HEK293 (cell line): ENCODE results near the gene OMA1.

ENCODE experiments used
- CTCF ChIA-PET: fragments of 350-600 bp; formaldehyde crosslinking; extraction: SDS; loops from one replicate; lab custom pipeline; 2021; ENCODE audit warnings: antibody characterized with exemption; lab: Yijun Ruan, JAX
- POLR2A ChIA-PET: fragments of 300-600 bp; formaldehyde crosslinking; extraction: SDS; loops from one replicate; lab custom pipeline; 2020; ENCODE audit warnings: antibody characterized with exemption, inconsistent platforms; lab: Yijun Ruan, JAX
- H3K27ac ChIP-seq: fragments of 200-500 bp; sonication (Bioruptor generic); 2 replicates; pipeline ENCODE4 v1.5.1; 2014; ENCODE audit warnings: low read depth, low read length, control low read depth, inconsistent platforms; ENCODE audit errors: extremely low read depth
- H3K36me3 ChIP-seq, 2 experiments: fragments of 200-500 bp in 1 of 2; sonication (Bioruptor generic) in 1 of 2; 1 replicate in 1 of 2; 2 replicates in 1 of 2; pipeline ENCODE4 v1.5.1; 2014 to 2017; ENCODE audit warnings: inconsistent platforms in 2 of 2, low read length in 2 of 2; ENCODE audit not compliant: control insufficient read depth in 2 of 2, insufficient read depth in 1 of 2
- H3K4me1 ChIP-seq: fragments of 200-500 bp; sonication (Bioruptor generic); 2 replicates; pipeline ENCODE4 v1.5.1; 2014; ENCODE audit warnings: mild to moderate bottlenecking, low read length, inconsistent platforms; ENCODE audit not compliant: control insufficient read depth, insufficient read depth
- H3K4me3 ChIP-seq: 2 replicates; pipeline ENCODE4 v1.5.1; 2011; ENCODE audit warnings: low read depth, mild to moderate bottlenecking, control low read depth, low read length, moderate library complexity
- H3K9me3 ChIP-seq: fragments of 200-500 bp; sonication (Bioruptor generic); 2 replicates; pipeline ENCODE4 v1.5.1; 2014; ENCODE audit warnings: low read depth, low read length, inconsistent platforms; ENCODE audit not compliant: control insufficient read depth, insufficient read depth
- OSR2 ChIP-seq: fragments of 450-650 bp; formaldehyde crosslinking; IDR thresholded peaks from 2 replicates; pipeline ENCODE4 v1.5.1; 2016; ENCODE audit warnings: missing biosample characterization, missing genetic modification characterization
- REPIN1 ChIP-seq: fragments of 450-650 bp; formaldehyde crosslinking; IDR thresholded peaks from 2 replicates; pipeline ENCODE4 v1.5.1; 2017; ENCODE audit warnings: missing biosample characterization, missing genetic modification characterization, low read depth
- TRIM28 ChIP-seq: IDR thresholded peaks from 2 replicates; pipeline ENCODE4 v1.6.1; 2011; ENCODE audit warnings: low read length, control low read depth, borderline replicate concordance
- ZBTB1 ChIP-seq: fragments of 450-650 bp; formaldehyde crosslinking; IDR thresholded peaks from 2 replicates; pipeline ENCODE4 v1.5.1; 2016; ENCODE audit warnings: missing biosample characterization, missing genetic modification characterization
- ZBTB20 ChIP-seq: fragments of 450-650 bp; formaldehyde crosslinking; IDR thresholded peaks from 2 replicates; pipeline ENCODE4 v1.5.1; 2016; ENCODE audit warnings: missing biosample characterization, missing genetic modification characterization
- ZNF138 ChIP-seq: fragments of 450-650 bp; formaldehyde crosslinking; IDR thresholded peaks from 2 replicates; pipeline ENCODE4 v1.5.1; 2016; ENCODE audit warnings: missing biosample characterization, missing genetic modification characterization, borderline replicate concordance
- ZNF223 ChIP-seq: fragments of 450-650 bp; formaldehyde crosslinking; IDR thresholded peaks from 2 replicates; pipeline ENCODE4 v1.5.1; 2016; ENCODE audit warnings: missing biosample characterization, missing genetic modification characterization
- ZNF48 ChIP-seq: fragments of 450-650 bp; formaldehyde crosslinking; IDR thresholded peaks from 2 replicates; pipeline ENCODE4 v1.5.1; 2016; ENCODE audit warnings: missing biosample characterization, missing genetic modification characterization
- ZNF548 ChIP-seq: fragments of 450-650 bp; formaldehyde crosslinking; IDR thresholded peaks from 2 replicates; pipeline ENCODE4 v1.5.1; 2016; ENCODE audit warnings: missing biosample characterization, missing genetic modification characterization
- ZNF76 ChIP-seq: fragments of 450-650 bp; formaldehyde crosslinking; IDR thresholded peaks from 2 replicates; pipeline ENCODE4; 2016; ENCODE audit warnings: low read depth, missing biosample characterization, missing genetic modification characterization, borderline replicate concordance
- TF ChIP-seq, protein P1 (sequence below): fragments of 450-650 bp; IDR thresholded peaks from 2 replicates; pipeline ENCODE4 v1.5.1; 2018; ENCODE audit warnings: missing biosample characterization, mild to moderate bottlenecking, missing genetic modification characterization
- TF ChIP-seq, protein P2 (sequence below): fragments of 450-650 bp; formaldehyde crosslinking; IDR thresholded peaks from 2 replicates; pipeline ENCODE4 v1.5.1; 2016; ENCODE audit warnings: missing biosample characterization, missing genetic modification characterization
- TF ChIP-seq, protein P3 (sequence below): fragments of 450-650 bp; formaldehyde crosslinking; IDR thresholded peaks from 2 replicates; pipeline ENCODE4 v1.5.1; 2016; ENCODE audit warnings: missing biosample characterization, missing genetic modification characterization
- TF ChIP-seq, protein P4 (sequence below): fragments of 450-650 bp; formaldehyde crosslinking; IDR thresholded peaks from 2 replicates; pipeline ENCODE4 v1.5.1; 2016; ENCODE audit warnings: missing biosample characterization, missing genetic modification characterization, borderline replicate concordance
- TF ChIP-seq, protein P5 (sequence below): fragments of 450-650 bp; formaldehyde crosslinking; IDR thresholded peaks from 2 replicates; pipeline ENCODE4 v1.5.1; 2016; ENCODE audit warnings: missing biosample characterization, missing genetic modification characterization, low read depth

The OMA1 gene

DNA sequence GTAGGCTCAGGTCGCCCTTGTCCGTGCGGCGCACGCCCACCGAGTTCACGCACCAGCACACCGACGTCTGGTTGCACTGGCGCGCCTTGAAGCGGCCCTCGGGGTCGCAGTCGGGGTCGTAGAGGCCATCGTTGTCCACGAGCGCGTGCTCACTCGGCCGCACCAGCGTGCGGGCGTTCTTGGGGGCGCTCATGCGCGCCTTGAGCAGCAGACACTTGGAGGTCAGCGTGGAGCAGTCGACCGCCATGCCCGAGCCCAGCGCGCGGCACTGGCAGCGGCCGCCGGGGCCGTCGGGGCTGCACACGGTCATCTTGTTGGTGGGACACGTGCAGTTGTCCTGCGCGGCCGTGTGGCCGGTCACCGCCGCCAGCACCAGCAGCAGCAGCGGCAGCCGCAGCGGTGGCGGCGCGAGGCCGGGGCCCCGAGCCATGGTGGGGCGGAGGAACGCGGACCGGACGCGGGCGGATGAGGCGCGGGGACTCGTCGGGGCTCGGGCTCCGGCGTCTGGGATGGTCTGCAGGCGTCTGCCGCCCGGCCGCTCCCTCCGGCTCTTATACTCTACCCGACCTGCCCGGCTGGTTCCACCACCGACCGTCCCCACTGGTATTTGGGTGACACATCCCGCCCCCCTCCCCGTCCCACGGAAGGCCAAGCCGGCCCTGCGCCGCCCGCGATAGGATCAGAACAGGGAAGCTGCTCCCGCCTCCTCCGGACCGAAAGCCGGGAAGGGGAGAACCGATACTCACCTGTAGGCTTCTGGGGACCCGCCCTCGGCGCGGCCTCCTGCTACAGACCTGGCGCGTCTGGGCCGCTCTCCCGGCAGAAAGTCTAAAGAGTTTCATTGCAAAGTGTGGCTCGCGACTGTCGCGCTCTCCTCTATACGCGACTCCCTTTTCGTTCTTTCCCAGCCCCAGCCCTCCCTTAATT lies 30.5 kb upstream of the OMA1 start, which contains the start of gene TACSTD2 (continued):
- no peak for TF ChIP-seq OSR2 (tag by site-specific recombination)

DNA sequence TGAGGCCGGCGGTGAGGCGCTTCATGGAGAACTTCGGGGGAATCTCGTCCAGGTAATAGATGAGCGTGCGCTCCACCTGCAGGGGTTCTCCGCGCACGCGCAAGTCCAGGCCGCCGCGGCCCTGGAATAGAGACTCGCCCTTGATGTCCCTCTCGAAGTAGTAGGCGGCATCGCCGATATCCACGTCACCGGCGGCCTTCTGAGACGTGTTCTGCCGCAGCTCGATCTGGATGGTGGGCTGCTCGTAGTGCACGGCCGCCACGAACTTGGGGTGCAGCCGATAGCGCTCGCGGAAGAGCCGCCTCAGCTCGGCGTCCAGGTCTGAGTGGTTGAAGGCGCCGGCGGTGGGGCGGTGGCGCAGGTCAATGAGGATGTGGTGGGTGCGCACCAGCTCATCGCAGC lies 29.8 kb upstream of the OMA1 start:
- no peaks in the 10 kb centered on the region for H3K4me1 ChIP-seq
- ChIA-PET CTCF (no interaction called here), POLR2A (no interaction called here)
- H3K27ac ChIP-seq = no peak overlapping the region
- peak overlapping the region; percentile 1; the same call in 1 of the 2 replicates for H3K4me3 ChIP-seq
- H3K9me3 ChIP-seq = no peaks in the 10 kb centered on the region
- no peaks in the 10 kb centered on the region for H3K36me3 ChIP-seq
- TF ChIP-seq ZNF548 (tag by site-specific recombination) (no peak), ZNF76 (tag by site-specific recombination) (no peak), TRIM28 (no peak), ZNF138 (tag by site-specific recombination) (no peak), ZBTB1 (no peak), REPIN1 (tag by site-specific recombination) (no peak), ZBTB20 (no peak), ZNF223 (tag by site-specific recombination) (no peak), ZNF48 (tag by site-specific recombination) (no peak)
- TF ChIP-seq, protein P1, sequence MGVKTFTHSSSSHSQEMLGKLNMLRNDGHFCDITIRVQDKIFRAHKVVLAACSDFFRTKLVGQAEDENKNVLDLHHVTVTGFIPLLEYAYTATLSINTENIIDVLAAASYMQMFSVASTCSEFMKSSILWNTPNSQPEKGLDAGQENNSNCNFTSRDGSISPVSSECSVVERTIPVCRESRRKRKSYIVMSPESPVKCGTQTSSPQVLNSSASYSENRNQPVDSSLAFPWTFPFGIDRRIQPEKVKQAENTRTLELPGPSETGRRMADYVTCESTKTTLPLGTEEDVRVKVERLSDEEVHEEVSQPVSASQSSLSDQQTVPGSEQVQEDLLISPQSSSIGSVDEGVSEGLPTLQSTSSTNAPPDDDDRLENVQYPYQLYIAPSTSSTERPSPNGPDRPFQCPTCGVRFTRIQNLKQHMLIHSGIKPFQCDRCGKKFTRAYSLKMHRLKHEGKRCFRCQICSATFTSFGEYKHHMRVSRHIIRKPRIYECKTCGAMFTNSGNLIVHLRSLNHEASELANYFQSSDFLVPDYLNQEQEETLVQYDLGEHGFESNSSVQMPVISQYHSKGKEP (tag by site-specific recombination) = no peak
- TF ChIP-seq, protein P2, sequence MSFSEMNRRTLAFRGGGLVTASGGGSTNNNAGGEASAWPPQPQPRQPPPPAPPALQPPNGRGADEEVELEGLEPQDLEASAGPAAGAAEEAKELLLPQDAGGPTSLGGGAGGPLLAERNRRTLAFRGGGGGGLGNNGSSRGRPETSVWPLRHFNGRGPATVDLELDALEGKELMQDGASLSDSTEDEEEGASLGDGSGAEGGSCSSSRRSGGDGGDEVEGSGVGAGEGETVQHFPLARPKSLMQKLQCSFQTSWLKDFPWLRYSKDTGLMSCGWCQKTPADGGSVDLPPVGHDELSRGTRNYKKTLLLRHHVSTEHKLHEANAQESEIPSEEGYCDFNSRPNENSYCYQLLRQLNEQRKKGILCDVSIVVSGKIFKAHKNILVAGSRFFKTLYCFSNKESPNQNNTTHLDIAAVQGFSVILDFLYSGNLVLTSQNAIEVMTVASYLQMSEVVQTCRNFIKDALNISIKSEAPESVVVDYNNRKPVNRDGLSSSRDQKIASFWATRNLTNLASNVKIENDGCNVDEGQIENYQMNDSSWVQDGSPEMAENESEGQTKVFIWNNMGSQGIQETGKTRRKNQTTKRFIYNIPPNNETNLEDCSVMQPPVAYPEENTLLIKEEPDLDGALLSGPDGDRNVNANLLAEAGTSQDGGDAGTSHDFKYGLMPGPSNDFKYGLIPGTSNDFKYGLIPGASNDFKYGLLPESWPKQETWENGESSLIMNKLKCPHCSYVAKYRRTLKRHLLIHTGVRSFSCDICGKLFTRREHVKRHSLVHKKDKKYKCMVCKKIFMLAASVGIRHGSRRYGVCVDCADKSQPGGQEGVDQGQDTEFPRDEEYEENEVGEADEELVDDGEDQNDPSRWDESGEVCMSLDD (tag by site-specific recombination) = no peak
- TF ChIP-seq, protein P3, sequence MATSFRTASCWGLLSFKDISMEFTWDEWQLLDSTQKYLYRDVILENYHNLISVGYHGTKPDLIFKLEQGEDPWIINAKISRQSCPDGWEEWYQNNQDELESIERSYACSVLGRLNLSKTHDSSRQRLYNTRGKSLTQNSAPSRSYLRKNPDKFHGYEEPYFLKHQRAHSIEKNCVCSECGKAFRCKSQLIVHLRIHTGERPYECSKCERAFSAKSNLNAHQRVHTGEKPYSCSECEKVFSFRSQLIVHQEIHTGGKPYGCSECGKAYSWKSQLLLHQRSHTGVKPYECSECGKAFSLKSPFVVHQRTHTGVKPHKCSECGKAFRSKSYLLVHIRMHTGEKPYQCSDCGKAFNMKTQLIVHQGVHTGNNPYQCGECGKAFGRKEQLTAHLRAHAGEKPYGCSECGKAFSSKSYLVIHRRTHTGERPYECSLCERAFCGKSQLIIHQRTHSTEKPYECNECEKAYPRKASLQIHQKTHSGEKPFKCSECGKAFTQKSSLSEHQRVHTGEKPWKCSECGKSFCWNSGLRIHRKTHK (tag by site-specific recombination) = no peak
- TF ChIP-seq, protein P4, sequence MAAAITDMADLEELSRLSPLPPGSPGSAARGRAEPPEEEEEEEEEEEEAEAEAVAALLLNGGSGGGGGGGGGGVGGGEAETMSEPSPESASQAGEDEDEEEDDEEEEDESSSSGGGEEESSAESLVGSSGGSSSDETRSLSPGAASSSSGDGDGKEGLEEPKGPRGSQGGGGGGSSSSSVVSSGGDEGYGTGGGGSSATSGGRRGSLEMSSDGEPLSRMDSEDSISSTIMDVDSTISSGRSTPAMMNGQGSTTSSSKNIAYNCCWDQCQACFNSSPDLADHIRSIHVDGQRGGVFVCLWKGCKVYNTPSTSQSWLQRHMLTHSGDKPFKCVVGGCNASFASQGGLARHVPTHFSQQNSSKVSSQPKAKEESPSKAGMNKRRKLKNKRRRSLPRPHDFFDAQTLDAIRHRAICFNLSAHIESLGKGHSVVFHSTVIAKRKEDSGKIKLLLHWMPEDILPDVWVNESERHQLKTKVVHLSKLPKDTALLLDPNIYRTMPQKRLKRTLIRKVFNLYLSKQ (tag by site-specific recombination) = no peak
- TF ChIP-seq, protein P5, sequence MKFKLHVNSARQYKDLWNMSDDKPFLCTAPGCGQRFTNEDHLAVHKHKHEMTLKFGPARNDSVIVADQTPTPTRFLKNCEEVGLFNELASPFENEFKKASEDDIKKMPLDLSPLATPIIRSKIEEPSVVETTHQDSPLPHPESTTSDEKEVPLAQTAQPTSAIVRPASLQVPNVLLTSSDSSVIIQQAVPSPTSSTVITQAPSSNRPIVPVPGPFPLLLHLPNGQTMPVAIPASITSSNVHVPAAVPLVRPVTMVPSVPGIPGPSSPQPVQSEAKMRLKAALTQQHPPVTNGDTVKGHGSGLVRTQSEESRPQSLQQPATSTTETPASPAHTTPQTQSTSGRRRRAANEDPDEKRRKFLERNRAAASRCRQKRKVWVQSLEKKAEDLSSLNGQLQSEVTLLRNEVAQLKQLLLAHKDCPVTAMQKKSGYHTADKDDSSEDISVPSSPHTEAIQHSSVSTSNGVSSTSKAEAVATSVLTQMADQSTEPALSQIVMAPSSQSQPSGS = no peak
- TF ChIP-seq, all 188 proteins: peak for 0
